NCI-H146 (cell line): ENCODE measurements around the gene GPR37L1.
"Not testable (repeated sequence)": the region's sequence is repeated elsewhere in the genome, so short reads cannot be mapped to it uniquely, and the experiment has no call there.

Experiments
- DNase-seq: peaks from one replicate; lab custom pipeline; 2025; lab: John Stamatoyannopoulos, UW

Gene GPR37L1

DNA sequence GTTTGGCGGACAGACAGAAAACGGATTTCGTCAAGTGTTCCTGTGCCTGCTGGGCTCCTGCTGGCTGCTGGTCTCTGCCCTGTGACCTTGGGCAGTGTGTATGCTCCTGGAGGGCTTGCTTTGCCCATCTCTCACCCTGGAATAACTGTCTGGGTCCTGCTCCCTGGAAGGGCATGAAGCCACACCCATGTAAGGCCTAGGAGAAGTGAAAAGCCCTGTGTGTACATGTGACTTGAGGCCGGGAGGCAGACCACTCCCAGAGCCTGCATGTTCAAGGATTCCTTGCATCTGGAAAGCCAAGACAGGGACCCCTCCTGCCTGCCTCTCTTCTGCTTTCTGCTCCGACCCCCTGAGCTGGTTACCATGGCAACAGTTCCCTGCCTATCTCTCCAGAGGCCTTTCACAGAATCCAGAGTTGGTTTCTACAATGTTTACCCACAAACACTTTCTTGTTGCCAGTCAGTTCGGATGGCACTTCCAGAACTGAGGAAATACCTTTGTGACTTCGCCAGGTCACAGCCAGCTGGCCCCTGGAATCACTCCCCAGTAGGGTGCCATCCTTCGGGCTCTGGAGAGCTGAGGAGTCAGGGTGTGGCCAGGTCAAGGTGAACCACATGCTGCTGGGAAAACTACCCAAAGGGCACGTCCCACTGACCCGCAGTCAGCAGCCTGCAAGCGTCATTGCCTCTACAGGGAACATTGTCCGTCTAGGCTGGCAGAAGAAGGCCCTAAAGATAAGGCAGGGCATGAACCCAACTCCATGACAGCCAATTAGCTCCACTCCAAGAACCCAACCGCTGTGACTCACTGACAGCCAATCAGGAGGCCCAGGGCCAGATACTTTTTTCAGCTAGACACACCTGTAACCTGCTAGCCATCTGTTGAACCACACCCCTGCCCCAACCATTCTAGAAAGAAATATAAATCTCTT lies 14.7 kb upstream of the GPR37L1 start:
- peak; percentile 63 for DNase-seq

DNA sequence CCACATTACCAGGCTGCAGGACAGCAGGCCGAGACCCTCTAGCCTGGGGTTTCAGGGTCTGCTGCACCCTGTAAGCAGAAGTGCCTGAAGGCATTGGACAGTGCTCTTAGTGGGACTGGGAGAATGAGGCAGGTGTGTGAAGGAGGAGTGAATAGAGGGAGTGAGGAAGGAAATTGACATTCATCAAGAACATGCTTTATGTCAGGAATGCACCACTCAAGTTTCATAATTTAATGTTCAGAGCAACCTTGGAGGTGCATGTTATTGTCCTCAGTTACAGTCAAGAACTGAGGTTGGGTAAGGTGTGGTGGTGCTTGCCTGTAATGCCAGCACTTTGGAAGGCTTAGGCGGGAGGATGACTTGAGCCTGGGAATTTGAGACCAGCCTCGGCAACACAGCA lies 11.7 kb upstream of the GPR37L1 start:
- no peak for DNase-seq

DNA sequence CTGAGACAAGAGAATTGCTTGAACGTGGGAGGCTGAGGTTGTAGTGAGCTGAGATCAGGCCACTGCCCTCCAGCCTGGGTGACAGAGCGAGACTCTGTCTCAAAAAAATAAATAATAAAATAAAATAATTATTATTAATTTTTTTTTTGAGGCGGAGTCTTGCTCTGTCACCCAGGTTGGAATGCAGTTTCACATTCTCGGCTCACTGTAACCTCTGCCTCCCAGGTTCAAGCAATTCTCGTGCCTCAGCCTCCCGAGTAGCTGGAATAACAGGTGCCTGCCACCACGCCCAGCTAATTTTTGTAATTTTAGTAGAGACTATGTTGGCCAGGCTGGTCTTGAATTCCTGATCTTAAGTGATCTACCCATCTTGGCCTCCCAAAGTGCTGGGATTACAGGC lies 11.1 kb upstream of the GPR37L1 start:
- not testable (repeated sequence) for DNase-seq

DNA sequence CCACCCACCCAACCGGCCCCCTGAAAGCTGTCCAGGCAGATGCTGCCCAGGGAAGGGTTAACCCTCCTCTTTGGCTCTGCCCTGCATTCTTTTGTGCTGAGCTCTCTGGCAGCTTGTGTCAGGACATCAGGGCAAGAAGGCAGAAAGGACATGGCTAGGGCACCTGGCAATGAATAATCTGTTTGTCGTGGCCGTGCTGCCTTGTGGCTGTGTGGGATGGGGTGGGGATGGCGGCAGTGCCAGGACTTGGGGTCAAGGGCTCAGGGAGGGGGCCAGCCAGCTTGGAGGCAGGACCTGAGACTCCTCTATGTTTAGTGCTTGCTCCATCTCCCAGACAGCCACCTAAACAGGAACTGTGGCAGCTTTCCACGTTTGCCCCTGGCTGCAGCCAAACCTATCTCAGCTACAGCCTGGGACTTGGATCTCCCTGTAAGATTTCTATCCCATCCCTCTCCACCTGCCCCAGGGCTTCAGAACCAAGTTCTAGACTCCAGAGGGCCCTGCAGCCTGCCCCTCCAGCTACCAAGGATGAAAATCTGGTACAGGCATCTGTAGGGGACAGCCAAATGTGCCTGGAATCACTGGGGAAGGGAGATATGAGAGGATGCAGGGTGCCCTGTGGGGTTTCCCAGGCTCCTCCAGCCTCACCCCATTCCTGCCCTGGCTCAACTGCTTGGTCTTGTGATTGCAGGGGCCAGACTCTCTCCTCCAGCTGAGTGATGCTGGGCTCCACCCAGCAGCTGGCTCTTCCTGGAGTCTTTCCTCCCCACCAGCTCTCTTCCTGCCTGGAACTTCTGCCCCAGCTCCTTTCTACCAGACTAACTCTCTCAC lies 9.6 kb upstream of the GPR37L1 start:
- DNase-seq: peak; percentile 7

DNA sequence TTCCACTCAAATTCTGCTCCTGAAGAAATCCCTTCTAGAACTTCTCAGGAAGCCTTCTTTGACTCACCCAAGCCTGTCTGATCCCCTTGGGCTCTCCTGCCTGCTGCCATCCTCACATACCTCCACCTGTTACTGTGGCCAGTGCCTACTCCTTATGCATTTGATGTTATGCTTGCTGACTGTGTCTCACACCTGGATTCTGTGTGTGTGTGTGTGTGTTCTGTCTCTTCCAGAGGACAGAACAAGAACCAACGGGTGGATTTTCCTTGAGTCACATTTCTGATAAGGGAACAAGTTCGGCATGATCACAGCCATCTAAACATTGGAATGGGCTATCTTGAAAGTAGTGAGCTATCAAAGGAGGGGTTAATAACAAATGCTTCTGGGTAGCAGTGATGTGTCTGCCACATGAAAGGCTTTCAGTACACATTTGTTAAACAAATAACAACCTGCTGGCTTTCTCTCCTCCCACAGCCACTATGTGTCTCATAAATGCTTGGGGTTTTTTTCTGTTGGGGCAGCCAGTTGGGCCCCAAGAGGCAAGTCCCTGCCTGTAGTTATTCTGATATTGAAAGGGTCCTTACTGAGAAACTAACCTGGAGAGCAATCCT lies 8.9 kb upstream of the GPR37L1 start:
- DNase-seq: peak; percentile 15

DNA sequence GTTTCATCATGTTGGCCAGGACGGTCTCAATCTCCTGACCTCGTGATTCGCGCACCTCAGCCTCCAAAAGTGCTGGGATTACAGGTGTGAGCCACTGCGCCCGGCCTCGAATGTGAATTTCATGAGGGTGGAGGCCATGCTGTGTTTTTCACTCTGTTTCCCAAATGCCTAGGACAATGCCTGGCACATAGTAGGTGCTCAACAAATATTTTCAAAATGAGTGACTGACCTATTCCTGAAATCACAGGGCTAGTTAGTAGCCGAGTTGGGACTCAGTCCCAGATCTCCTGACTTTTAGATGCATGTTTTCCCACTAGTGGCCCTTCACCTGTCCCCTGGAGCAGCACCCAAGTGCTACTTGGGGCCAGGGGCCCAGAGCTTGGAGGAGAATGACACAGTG lies 6.4 kb upstream of the GPR37L1 start:
- no peak for DNase-seq

DNA sequence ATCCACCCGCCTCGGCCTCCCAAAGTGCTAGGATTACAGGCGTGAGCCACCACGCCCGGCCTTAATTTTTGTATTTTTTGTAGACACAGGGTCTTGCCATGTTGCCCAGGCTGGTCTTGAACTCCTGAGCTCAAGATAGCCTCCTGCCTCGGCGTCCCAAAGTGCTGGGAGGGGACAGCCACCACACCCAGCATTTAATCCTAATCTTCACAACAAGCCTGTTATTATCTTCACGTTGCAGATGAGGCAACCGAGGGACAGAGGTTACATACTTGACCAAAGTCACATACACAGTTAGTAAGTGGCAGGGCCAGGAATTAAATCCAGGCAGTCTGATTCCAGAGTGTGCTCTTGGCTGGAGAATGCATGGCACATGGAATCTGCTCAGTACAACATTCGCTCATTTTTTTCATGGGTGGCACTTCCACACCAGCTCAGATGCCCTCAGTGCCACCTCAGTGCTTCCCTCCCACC lies 4.8 kb upstream of the GPR37L1 start:
- DNase-seq: no peak

DNA sequence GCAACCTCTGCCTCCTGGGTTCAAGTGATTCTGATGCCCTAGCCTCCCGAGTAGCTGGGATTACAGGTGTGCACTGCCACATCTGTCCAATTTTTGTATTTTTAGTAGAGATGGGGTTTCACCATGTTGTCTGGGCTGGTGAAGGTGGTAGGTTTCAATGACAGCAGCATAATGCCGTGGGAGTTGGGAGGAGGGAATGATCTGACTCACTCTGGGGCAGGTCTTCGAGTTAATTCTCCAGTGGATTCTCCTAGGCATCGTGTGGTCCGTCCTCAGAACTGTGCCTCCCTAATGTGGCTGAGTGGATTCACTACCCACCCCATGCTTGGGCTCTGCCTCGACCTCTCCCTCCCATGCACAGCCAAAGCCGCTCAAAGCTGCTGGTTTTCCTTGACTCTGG lies 1.7 kb upstream of the GPR37L1 start:
- no peak for DNase-seq

DNA sequence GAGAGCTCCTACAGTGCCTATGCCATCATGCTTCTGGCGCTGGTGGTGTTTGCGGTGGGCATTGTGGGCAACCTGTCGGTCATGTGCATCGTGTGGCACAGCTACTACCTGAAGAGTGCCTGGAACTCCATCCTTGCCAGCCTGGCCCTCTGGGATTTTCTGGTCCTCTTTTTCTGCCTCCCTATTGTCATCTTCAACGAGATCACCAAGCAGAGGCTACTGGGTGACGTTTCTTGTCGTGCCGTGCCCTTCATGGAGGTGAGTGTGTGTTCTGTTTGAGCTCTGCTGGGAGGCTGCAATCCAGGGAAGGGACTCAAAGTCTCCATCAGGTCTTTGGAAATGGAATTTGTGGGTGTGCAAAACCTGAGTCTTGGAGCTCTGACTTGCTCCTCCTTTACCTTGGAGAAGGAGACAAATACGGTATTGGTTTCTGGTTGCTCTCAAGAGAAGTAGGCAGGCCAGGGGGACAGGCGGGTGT lies 658 bp downstream of the GPR37L1 start:
- no peak for DNase-seq

DNA sequence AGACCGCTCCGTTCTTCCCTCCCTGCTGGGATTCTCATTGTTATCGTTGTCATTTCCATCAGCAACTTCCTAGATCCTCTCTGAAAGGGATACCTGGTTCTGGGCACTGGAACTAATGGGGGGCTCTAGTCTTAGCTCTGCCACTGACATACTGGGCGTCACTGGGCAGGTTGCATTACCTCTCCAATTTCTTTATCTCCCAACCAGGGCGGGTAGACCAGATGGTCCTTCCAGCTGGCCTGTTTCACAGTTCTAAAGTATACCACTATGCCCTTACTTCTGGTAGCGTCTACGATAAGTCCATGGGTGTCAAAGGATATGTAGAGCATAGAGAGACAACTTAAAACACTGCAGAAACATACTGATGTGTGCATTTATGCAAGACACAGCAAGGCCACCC lies 1.4 kb downstream of the GPR37L1 start:
- DNase-seq: no peak

DNA sequence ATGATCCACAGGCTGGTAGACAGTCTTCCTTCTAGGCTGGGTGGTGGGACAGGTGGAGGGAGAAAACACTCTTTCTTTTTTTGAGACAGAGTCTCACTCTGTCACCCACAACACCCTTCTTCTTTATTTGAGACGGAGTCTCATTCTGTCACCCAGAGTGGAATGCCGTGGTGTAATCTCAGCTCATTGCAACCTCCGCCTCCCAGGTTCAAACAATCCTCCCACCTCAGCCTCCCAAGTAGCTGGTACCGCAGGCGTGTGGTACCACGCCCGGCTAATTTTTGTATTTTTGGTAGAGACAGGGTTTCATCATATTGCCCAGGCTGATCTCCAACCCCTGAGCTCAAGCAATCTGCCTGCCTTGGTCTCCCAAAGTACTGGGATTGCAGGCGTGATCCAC lies 2.9 kb downstream of the GPR37L1 start:
- no peak for DNase-seq

DNA sequence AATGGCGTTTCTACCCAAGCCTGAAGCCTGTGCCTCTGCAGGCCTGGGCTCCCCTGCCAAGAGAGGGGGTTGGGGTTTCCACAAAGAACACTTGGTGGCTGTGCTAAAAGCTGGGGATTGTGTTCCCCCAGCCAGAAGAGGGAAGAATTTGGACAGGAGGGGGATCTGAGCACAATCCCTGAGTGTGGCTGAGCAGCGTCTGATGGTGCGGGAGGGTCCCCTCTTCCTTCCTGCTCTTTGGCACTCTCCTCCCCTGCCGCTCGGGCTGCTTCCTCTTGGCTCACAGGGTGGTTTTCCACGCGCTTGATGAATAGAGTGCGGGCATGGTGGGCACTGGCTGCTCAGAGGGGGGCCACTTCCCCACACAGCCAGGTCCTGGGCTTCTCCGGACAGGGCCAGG lies 3.7 kb downstream of the GPR37L1 start:
- no peak for DNase-seq

DNA sequence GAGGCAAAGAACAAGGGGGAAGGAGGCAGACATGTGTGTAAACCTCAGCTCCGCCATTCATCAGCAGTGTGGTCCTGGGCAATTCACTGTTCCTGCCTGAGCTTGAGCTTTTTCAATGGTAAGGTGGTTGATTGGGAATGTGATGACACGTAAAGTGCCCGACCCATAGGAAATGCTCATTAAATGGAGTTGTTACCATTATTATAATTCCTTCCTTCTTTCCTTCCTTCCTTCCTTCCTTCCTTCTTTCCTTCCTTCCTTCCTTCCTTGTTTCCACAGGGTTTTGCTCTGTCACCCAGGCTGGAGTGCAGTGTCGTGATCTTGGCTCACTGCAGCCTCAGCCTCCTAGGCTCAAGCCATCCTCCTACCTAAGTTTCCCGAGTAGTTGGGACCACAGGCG lies 4.3 kb downstream of the GPR37L1 start:
- no peak for DNase-seq

DNA sequence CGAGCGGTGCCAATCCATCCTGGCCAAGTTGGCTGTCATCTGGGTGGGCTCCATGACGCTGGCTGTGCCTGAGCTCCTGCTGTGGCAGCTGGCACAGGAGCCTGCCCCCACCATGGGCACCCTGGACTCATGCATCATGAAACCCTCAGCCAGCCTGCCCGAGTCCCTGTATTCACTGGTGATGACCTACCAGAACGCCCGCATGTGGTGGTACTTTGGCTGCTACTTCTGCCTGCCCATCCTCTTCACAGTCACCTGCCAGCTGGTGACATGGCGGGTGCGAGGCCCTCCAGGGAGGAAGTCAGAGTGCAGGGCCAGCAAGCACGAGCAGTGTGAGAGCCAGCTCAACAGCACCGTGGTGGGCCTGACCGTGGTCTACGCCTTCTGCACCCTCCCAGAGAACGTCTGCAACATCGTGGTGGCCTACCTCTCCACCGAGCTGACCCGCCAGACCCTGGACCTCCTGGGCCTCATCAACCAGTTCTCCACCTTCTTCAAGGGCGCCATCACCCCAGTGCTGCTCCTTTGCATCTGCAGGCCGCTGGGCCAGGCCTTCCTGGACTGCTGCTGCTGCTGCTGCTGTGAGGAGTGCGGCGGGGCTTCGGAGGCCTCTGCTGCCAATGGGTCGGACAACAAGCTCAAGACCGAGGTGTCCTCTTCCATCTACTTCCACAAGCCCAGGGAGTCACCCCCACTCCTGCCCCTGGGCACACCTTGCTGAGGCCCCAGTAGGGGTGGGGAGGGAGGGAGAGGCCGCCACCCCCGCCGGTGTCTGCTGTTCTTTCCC lies 5.3 kb downstream of the GPR37L1 start:
- DNase-seq: no peak

DNA sequence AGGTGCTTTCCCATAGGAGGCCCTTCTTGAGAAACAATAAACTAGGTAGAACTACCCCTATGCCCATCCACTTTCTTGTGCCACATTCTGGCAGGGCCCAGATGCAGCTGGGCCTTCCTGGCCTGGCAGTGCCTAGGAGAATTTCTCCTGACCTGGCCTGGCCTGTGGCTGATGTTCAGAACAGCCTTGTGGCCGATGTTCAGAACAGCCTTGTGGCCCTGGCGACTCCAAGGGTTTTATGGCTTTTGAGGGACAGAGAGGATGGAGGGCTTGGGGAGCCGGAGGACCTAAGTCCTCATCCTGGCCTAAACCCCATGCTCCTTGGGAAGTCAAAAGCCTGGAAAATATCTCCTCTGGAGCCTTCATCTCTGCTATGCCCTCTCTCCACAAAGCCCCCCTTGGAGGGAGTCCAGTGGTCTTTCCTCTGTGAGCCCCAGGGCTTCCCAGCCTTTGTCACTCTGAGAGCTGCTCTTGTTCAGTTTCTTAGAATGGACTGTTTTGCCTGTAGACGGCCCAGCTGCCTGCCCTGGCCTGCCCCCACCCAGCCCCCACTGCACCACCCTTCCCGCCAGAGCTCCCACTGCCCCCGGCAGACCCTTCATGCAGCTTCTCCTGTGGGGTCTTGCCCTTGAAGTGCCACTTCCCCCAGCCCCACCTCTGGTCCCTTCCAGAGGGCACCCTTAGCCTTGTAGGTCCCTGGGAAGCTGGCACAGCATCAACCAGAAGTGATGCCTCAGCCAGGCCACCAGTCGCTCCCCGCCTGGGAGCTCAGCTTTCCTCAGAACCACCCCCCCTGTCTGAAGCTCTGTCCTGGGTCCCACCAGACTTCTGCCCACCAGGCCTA lies 7.0 kb downstream of the GPR37L1 start:
- DNase-seq: no peak

DNA sequence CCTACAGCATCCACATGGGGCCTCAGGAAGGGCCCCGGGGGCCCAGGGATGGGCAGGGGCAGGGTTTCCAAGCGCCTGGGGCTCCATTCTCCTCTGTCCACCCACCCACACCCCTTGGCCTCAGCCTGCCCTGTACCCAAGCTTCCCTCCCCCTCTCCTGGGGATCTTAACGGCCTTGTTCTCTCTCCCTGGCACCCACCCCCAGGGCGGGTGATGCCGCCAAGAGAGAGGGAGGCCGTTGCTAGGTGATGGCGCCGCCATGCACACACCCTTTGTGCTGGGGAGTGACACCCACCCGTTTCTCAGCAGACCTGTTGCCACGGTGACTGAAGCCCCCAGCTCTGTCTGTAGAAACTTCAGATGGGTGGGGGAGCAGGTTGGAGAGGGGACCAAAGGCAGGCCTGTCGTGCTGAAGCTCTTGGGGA lies 7.6 kb downstream of the GPR37L1 start:
- no peak for DNase-seq

DNA sequence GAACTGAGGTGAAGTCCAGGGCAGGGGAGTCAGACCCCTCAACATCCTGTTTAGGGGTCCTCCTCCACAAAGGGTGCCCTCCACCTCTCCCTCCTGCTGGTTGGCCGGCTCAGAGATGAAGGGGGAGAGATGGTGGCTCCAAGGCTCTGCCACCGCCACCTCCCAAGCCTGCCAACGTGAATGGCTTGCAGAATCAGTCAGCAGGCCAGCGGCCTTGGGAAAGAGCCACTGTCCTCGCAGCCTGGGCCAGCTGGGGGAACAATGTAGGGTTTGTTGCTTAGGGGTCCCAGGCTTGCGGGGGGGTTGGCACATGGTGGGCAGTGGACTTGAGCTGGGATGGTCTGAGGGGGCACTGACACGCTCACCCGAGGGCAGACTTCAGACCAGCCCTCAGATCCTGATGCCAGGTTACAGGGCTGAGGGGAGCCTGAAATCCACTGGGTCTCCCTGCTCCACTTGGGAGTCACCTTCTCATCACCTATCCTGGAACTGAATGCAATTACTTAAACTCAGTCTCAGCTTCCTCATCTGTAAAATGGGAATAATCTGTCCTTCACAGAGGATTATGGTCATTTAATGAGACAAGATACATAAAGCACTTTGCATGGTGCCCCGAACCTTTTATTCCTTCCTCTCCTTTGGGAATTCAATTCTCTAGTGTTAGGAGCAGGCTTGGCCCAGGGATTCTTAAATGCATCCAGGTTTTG lies 8.3 kb downstream of the GPR37L1 start:
- no peak for DNase-seq

DNA sequence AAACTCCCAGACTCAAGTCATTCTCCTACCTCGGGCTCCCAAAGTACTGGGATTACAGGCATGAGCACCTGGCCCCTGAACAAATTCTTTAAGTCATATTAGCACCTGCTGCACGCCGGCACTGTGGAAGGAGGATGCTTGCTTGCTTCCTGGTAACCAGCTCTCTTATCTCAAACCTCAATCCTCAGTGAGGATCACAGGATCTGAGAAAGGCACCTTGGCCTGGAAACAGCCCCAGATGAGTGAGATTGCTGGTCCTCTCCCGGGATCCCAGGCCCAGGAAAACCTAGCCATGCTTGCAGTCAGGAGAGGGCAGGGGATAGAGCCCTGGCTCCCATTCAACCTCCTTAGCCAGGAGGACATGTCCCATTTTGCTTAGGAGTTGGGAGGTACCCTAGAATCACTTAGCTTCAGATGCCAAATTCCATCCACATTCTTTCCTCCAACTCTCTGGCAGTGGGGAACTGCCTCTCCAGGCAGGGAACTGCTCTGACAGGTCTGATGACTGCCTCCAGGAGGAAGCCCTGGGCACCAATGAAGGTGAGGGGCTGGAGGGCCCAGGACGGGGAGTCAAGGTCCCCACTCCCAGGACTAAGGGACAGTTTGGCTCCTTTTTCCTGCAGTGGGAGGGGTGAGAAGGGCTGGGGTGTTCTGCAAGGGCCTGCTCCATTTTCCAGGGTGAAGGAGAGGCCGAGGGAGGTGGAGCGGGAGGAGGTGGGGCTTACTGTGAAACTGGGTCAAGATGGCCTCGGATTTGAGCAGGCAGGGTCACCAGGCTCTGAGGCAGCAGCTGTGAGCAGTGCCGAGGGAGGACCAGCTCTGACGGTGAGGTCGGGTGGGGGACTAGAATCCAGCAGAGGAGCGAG lies 9.5 kb downstream of the GPR37L1 start:
- DNase-seq: no peak

DNA sequence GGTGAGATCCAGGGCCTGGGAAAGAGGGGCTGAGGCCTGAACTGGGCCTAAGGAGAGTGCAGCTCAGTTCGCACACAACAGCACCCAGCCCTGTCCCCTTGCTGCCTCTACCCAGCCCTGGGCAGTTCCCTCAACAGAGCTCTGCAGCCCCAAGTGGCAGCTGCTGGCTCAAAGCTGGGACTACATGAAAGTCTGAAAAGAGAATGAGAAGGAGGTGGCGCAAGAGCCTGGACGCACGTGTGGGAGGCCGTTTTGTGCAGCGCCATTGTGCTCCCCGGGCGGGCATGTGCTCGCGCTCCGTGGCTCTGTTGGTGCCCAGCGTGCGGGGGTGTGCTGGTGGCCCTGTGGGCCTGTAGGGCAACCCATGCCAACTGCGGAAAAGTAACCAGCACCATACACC lies 10.3 kb downstream of the GPR37L1 start:
- no peak for DNase-seq
